22Rv1 (cell line): ENCODE data around the gene ABCF1.
"Not testable (repeated sequence)": the region's sequence is repeated elsewhere in the genome, so short reads cannot be mapped to it uniquely, and the experiment has no call there.

ENCODE experiments used
- H3K27ac ChIP-seq: fragments of 450-650 bp; 2 replicates; pipeline ENCODE4 v1.5.1; 2017
- CTCF ChIP-seq: fragments of 450-650 bp; IDR thresholded peaks from 2 replicates; pipeline ENCODE4 v1.5.1; 2017; ENCODE audit warnings: mild to moderate bottlenecking
- ZFX ChIP-seq: fragments of 450-650 bp; IDR thresholded peaks from 2 replicates; pipeline ENCODE4 v1.6.1; 2017; ENCODE audit warnings: antibody characterized with exemption, borderline replicate concordance

Gene ABCF1

GRCh38 chr6:30571075-30571761 is at the start of gene ABCF1:
TSS of gene ABCF1 (plus strand) at chr6:30571442. CDS start at chr6:30571488, 46 bp downstream.
- peak within 1 kb of the TSS; percentile 73 for H3K27ac ChIP-seq
- TF ChIP-seq ZFX (no peak), CTCF (no peak)

- not testable (repeated sequence) for H3K27ac ChIP-seq
These were observed 49.3 kb upstream of the ABCF1 start for GRCh38 chr6:30521952-30522351.

- H3K27ac ChIP-seq, result not testable (repeated sequence)
These were observed 44.8 kb upstream of the ABCF1 start for GRCh38 chr6:30526444-30526843.

GRCh38 chr6:30529349-30529875 is 41.8 kb upstream of the ABCF1 start:
- not testable (repeated sequence) for H3K27ac ChIP-seq

- no peak overlapping the region for H3K27ac ChIP-seq
- TF ChIP-seq ZFX (no peak), CTCF (no peak)
These were observed 41.2 kb upstream of the ABCF1 start for GRCh38 chr6:30530014-30530413.

GRCh38 chr6:30533460-30534294 is 37.6 kb upstream of the ABCF1 start:
- no peak for TF ChIP-seq CTCF
- TF ChIP-seq ZFX, result no peak

GRCh38 chr6:30537931-30538330 is 33.3 kb upstream of the ABCF1 start:
- TF ChIP-seq CTCF, result no peak
- TF ChIP-seq ZFX, result no peak
- H3K27ac ChIP-seq, result no peak overlapping the region

More at GRCh38 chr6:30533460-30534294, 37.6 kb upstream of the ABCF1 start:
- H3K27ac ChIP-seq, result no peak overlapping the region

- no peak overlapping the region for H3K27ac ChIP-seq
- TF ChIP-seq ZFX (no peak), CTCF (peak; percentile 98)
These were observed 29.5 kb upstream of the ABCF1 start for GRCh38 chr6:30541515-30542403.
